GM19467 (cell line): Measurements from ENCODE around the gene CUEDC1.
A peak's percentile ranks its signal among the peaks of the same experiment; 100 is the strongest.

Experiments
- ATAC-seq: cut with Tn5 transposase; IDR thresholded peaks from one replicate; pipeline ENCODE4 v1.9.1; 2021; ENCODE audit warnings: mild to moderate bottlenecking, moderate library complexity; ENCODE audit not compliant: unreplicated experiment

Gene CUEDC1

GRCh38 chr17:57866319-57866718 lies 88.9 kb downstream of the CUEDC1 start:
- no peak for ATAC-seq

DNA sequence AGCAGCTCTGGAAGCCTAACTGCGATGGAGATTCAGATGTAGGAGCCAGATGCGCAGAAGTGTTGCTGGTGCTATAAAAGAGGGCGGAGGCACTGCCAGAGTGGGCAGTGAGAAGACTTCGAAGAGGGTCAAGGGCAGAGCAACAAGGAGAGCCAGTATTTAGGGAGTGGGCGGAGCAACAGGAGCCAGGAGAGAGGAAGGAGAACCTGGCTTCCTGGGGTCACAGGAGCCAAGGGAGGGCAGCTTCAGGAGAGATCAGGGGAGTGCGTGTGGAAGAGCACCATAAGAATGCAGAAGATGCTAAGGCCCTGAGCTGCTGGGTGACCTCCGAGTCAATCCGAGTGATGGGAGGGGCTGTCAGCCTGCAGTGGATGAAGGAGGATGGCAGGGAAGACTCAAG lies 90.9 kb downstream of the CUEDC1 start:
- no peak for ATAC-seq

DNA sequence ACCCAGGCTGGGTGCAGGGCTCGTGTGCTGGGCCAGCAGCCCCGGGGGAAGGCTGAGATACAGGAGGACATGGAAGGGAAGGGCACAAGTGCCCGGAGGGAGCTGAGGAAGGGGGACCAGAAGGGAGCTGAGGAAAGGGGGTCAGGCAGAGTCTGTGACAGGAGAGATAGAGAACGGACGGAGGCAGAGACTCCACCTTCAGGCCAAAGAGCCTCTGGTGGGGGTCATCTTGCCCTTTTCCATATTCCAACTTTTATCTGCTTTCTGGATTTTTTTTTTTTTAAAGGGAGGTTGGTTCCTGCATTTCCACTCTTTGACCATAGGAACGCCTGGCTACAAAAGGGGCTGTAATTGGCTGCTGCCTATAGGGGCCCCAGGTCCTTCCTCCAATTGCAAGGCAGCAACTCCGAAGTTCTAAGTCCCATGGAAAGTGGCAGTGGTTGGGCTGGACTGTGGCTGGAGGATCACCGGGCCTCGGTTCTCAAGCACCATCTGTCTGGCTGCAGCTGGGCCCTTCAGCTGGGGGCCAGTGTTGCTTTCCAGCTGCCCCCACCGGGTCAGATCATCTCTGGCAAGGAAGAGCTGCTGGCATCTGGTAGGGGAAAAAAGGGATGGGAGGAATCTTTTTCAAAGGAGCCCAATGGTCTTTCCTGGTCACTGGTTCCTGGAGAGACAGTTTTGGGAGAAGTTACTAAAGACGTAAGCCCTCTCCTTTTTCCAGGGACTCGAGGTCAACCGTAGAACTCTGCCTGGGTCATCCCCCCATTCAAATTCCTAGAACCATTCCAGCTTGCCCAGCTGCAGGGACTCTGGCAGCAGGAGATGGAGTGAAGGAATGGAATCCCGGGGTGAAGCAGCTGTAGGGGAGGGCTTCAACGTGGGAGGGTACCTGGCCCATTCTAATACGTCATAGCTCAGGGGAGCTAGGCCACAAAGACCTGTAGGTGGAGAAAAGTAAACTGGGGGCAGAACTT lies 92.2 kb downstream of the CUEDC1 start:
- ATAC-seq = no peak

DNA sequence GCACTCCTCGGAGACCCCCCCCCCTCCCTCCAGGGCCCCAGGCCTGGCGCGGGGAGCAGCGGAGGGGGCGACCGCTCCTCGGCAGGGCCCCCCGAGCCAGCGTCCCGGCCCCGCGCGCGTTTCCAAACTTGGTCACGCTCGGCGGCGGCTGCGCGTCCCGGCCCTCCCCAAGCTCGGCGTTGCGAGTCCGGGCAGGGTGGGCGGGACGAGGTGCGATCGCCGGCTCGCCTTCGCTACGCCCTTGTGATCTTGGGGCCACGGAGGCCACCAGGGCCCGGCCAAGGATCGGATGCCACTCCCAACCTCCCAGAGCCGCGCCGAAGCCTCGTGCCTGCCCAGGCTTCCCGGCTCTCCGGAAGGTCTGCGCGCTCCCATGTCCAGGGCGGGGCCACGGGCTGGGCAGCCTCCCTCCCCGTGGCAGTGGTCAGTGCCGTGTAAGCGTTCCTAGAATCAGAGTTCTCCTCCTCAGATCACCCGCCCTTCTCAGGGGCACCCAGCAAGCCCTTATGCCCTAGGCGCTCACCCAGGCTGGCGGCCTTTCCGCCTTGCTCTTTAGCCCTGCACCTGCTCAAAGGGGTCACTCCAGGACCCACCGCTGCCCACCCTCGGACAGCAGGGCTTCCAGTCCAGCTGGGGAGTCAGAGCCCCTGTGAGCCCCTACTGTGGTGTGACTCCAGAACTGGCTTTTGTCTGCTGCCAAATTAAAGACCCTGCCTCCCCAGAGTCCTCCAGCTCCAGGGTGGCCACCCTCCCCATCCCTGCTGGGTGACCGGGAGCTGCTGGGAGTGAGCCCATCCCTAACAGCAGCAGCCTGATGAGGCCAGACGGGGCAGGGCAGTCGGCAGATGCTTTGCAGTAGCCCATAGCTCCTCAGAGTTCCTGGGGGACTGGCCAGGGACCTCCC lies 93.2 kb downstream of the CUEDC1 start:
- ATAC-seq = no peak

DNA sequence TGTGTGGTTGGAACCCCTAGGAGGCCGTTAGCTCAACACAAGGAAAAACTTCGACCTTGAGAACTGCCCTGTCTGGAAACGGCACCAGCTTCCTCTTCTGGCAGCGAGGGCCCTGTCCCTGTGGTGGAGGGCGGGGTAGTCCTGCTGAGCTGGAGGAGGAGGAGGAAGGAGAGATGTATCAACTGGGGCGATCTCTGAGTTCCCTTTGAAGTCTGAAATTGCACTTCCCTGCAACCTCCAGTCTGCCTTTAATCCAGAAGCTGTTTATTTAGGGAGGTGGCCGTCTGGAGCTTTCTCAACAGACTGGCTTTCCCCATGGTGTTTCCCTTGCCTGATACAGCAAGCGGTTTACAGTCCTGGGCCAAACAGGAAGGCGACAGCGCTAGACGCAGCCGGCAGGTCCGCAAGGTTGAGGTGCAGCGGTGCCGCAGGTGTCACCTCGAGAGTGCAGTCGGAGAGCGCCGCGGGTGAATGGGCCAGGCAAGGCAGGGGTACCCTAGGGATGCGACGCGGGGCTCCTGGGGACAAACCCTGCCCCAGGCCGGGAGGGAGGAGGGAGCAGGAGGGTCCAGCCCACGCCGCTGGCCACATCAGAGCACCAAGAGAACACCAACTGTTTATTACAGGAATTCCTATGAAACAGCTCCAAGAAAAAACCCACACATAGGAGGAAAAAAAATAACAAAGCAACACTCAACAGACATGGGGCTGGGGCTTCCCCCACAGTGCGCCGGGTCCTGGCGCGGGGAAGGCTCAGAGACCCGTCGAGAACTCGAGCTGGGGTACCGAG lies 94.0 kb downstream of the CUEDC1 start:
- no peak for ATAC-seq

DNA sequence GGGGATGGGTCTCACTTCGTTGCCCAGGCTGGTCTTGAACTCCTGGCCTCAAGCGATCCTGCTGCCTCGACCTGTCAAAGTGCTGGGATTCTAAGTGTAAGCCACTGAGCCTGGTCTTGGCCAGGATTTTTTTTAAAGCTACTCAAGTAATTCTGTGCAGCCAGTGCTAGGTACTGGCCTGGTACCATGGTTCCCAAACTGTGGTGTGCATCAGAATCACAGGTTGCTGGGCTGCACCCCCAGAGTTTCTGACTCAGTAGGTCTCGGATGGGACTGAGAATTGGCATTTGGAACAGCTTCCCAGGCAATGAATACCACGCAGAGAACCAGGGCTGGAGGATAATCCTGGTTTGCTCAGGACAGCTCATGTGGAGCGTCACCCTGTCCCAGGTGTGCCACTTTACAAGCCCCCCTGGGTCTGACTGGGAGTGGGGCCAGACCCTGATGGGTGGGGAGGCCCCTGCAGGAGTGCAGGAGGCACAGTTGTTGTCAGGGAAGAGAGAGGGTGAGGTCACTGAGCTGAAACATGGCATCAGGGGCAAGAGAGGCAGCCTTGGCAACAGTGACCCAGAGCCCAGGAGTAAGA lies 94.7 kb downstream of the CUEDC1 start:
- no peak for ATAC-seq

GRCh38 chr17:57859601-57860413 lies 95.4 kb downstream of the CUEDC1 start:
- ATAC-seq = no peak

GRCh38 chr17:57858838-57859237 lies 96.4 kb downstream of the CUEDC1 start:
- no peak for ATAC-seq

- ATAC-seq = no peak
Observed at GRCh38 chr17:57856792-57857620, 98.2 kb downstream of the CUEDC1 start.

DNA sequence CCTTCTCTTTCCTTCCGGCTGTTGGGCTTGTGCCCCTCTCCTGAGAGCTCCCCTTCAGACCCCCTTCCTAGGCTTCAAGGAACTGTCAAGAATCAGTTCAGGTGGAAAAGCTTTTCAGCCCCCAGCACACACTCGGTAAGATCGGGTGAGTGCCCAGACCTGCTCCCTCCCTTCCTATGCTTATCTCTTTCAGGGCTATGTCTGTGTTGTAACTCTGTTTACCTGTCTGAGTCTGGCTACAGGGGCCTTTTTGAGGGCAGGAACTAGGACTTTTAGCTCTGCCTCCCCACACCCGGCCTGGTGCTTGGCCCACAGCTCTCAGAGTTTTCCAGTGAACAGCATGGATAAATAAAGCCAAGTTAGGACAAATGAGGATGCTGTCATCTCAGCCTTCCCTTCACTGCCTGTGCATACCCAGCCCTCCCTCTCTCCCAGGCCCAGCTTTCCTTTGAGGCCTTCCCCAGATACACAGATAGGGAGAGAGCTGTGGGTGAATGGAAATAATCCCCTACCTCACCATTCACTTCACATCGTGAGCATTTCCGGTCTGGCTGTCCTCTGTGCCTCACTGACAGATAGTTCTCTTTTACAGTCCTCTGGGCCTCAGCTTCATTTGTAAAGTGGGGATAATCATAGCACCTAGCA lies 99.7 kb downstream of the CUEDC1 start:
- ATAC-seq = no peak

DNA sequence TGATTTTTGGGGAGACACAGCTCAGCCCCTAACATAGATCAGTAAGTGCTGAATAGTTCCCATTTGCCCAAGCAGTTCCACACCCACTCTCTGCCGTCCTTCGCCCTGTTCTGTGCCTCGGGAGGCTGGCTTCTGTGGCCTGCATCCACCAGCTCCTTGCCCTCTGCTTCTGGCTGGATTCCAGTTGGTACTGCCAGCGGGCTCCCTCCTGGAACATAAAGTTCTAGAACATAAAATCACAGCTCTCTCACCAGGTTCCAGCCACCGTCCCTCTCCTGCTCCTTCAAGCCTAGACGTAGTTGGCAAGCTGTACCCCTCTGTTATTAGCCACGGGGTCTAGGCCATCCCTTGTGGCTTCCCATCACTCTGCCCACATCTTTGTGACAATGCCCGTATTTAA lies 101.5 kb downstream of the CUEDC1 start:
- no peak for ATAC-seq

DNA sequence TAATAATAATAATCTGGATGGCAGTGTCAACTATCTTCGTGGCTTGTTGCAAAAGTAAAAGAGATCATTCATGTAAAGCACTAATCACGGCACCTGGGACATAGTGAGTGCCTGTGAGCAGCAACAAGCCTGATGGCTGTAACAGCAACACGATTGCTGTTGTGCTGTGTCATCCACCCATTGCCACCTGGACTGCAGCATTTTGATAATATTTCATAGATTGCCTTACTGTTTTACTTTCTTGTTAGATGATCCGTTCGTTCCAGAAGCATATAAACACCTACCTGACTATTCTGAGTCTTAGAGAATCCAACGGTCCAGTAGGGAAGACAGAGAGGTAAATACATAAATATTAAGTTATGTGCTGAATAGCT lies 102.3 kb downstream of the CUEDC1 start:
- no peak for ATAC-seq

DNA sequence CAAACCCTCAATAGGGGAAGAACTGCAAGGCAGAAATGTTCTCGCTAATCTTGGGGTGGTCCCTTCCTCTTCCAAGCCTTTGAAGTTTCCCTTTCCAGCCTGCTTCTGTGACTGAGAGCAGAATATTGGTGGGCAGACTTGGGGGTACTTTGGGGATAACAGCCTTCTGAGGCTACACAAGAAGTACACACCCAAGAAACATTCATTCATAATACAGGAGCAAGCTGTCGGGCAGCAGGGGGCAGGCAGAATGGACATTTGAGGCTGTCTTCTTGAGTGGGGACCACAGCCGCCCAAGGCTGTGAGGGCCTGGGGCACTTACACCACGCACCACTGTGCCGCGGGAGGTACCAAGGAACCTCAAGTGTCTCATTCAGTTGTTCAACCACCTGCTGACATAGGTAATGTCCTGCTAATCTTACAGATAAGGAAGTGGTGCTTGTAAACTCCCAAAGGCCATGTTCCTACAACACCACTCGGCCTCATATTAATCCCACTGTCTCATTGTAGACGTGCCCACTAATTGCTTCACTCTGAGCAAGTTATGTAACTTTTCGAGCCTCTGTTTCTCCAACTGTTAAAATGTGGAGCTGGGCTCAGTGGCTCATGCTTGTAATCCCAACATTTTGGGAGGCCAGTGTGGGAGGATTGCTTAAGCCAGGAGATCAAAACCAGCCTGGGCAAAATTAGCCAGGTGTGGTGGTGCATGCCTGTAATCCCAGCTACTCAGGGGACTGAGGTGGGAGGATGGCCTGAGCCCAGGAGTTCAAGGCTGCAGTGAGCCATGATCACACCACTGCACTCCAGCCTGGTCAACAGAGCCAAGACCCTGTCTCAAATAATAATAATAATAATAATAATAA lies 102.9 kb downstream of the CUEDC1 start:
- ATAC-seq = no peak

DNA sequence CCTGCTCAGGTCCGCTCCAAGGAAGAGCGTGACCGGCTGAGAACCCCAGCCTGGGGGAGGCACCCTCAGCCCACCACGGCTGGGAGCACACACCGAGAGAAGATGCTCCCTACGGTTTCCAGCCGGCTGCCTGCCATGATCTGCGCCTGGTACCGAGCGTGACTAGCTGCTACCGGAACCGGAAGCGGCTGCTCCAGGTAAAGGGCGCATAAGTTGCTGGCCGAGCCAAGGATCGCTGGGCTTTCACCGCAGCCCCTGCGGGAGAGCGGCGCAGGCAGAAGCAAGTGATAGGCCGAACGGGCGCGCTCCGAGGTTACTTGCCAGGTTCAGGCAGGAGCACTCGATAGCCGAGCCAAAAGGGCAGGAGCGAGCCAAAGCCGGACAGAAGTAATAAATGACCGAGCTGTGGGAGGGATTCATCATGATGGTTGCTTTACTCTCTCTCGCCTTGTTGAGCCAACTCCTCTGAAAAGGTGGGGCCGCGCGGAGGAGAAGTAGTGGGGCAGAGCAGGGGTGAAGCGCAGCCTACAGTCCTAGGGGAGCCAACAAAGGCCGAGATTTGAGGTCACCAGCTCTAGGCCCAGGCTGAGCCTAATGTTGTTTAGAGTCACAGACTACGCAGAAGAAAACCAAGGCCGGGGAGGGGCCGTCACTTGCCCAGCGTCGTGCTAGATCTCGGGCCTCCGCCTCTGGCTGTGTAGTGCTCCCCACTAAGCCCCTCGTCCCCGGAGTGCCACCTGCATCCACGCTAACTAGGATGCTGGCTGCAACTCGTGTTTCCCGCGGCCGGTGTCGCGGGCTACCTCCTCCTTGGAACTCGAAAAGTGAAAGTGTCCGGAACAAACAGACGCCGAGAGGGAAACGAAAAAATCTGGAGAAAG lies 105.1 kb downstream of the CUEDC1 start, which contains the start of gene MRPS23:
Gene MRPS23, minus strand, starts transcription at position 171 of the 881 bp plus-strand sequence. Its CDS starts 34 bp downstream, at position 137.
- ATAC-seq = peak; percentile 93

DNA sequence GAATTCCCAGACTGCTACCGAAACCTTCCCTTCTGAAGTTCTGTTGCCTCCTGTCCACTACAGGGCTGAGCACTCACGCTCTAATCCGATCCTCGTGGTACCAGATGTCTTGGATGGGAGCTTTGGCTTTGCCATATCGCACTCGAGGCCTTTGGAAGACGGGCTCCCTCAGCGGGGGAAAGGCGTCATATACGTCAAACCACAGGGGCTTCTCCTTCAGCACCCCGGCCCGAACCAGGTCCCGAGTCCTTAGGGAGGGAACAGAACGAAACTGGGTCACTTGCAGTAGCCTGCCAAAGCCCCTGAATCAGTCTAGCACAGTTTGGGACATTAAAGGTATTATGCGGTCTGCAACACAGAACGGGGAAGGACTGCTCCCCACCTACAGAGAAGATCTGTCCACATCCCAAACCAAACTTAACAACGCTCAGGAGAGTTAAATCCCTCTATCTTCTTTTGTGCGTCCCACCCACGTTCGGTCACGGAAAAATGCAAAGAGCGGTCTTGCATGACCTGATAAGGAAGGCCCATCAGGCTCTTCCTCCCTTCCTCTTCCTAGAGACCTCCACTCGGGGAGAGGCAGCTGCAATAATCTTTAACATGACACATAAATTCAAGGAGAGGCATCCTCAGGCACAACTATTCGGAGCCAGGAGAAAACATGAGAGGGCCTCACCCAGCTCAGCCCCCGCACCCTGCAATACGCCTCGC lies 105.9 kb downstream of the CUEDC1 start:
- ATAC-seq = no peak
